K562 (cell line): ENCODE data around the gene PPARG. TPM values are rescaled to one million over a fixed set of nuclear protein-coding genes. Genes with fewer than 3 reads are reported as not detected.

Source experiments
- ATAC-seq: fragments of 200-7000 bp; cut with Tn5 transposase; 3 replicates; pipeline ENCODE4 v1.9.1; 2020; ENCODE audit warnings: moderate library complexity
- BruUV-seq: library from RNA; stranded (reverse); fragments of 400-500 nt; replicated peaks from 2 replicates; lab custom pipeline; 2021; lab: Mats Ljungman, UMichigan
- CTCF ChIA-PET: fragments of 300-600 bp; formaldehyde crosslinking; extraction: SDS; loops from one replicate; lab custom pipeline; 2021; ENCODE audit warnings: low intra/inter-chr PET ratio; lab: Yijun Ruan, JAX
- POLR2A ChIA-PET: fragments of 300-600, 350-650 bp; sonication (Branson Sonifier 250); formaldehyde crosslinking; extraction: SDS; loops from one replicate; lab custom pipeline; 2021; ENCODE audit warnings: antibody characterized with exemption, inconsistent platforms; lab: Yijun Ruan, JAX
- DNase-seq, 4 experiments: peaks; one replicate each; pipeline versions ENCODE4 v3.0.0 to v3.0.0-alpha.2; 2011 to 2018; ENCODE audit warnings: low spot score in 3 of 4, mixed read lengths in 3 of 4; ENCODE audit errors: extremely low read depth in 1 of 4
- FAIRE-seq: peaks from 2 replicates; lab custom pipeline; 2011; peaks lifted over from hg19 to GRCh38; lab: Jason Lieb, UNC
- H2AFZ ChIP-seq: 2 replicates; pipeline ENCODE4 v1.6.0; 2011; ENCODE audit warnings: low read depth, low read length, control low read depth, inconsistent platforms
- H3K27ac ChIP-seq: fragments of 200-600 bp; 3 replicates; pipeline ENCODE4 v1.8.0; 2011; ENCODE audit warnings: low read depth, mild to moderate bottlenecking, control low read depth, inconsistent platforms, low read length, moderate library complexity, mixed read lengths; ENCODE audit errors: extremely low read depth
- H3K27me3 ChIP-seq, 2 experiments: fragments of 300-600 bp in 1 of 2; 2 replicates in 1 of 2; 3 replicates in 1 of 2; pipeline versions ENCODE4 v1.6.0 to v1.8.0; 2011; ENCODE audit warnings: inconsistent platforms in 2 of 2, low read length in 2 of 2, mild to moderate bottlenecking in 1 of 2, mixed read lengths in 1 of 2, moderate library complexity in 1 of 2; ENCODE audit not compliant: control insufficient read depth in 2 of 2, insufficient read depth in 2 of 2
- H3K36me3 ChIP-seq: fragments of 300-600 bp; 3 replicates; pipeline ENCODE4 v1.8.0; 2011; ENCODE audit warnings: mild to moderate bottlenecking, low read length, inconsistent platforms; ENCODE audit not compliant: control insufficient read depth, insufficient read depth
- H3K4me1 ChIP-seq, 2 experiments: fragments of 200-600 bp in 1 of 2; replicated peaks in 1 of 2; 2 replicates in 1 of 2; 3 replicates in 1 of 2; pipeline versions ENCODE4 v1.5.1 to v1.8.0; 2011; ENCODE audit warnings: inconsistent platforms in 2 of 2, low read length in 2 of 2, mild to moderate bottlenecking in 1 of 2, mixed read lengths in 1 of 2, moderate library complexity in 1 of 2; ENCODE audit not compliant: control insufficient read depth in 2 of 2, insufficient read depth in 2 of 2
- H3K4me2 ChIP-seq: 2 replicates; pipeline ENCODE4 v1.6.1; 2011; ENCODE audit warnings: low read length, control low read depth, inconsistent platforms, mixed read lengths; ENCODE audit not compliant: insufficient read depth
- H3K4me3 ChIP-seq: fragments of 200-600 bp; sonication (generic), shearing (Covaris generic); 2 replicates; pipeline ENCODE4 v1.5.1; 2016; ENCODE audit warnings: control low read depth, inconsistent platforms
- H3K79me2 ChIP-seq: fragments of 200-600 bp; 3 replicates; pipeline ENCODE4 v1.8.0; 2011; ENCODE audit warnings: low read length, inconsistent platforms; ENCODE audit not compliant: control insufficient read depth, insufficient read depth
- H3K9ac ChIP-seq, 2 experiments: 2 replicates each; pipeline versions ENCODE4 v1.6.0 to v1.6.1; 2011; ENCODE audit warnings: low read depth in 2 of 2, low read length in 2 of 2, control low read depth in 1 of 2, inconsistent platforms in 1 of 2, mild to moderate bottlenecking in 1 of 2, mixed read lengths in 1 of 2; ENCODE audit not compliant: insufficient read depth in 1 of 2
- H3K9me1 ChIP-seq: one replicate; pipeline ENCODE4 v1.6.0; 2011; ENCODE audit warnings: inconsistent platforms, mild to moderate bottlenecking, low read length, moderate library complexity; ENCODE audit not compliant: control insufficient read depth, insufficient read depth
- H3K9me3 ChIP-seq: replicated peaks from 2 replicates; pipeline ENCODE4 v1.5.1; 2011; ENCODE audit warnings: low read depth, low read length, inconsistent platforms; ENCODE audit not compliant: control insufficient read depth, insufficient read depth
- H4K20me1 ChIP-seq: replicated peaks from 2 replicates; pipeline ENCODE4 v1.6.1; 2011; ENCODE audit warnings: low read length, inconsistent platforms, mixed read lengths; ENCODE audit not compliant: control insufficient read depth, insufficient read depth
- BACH1 ChIP-seq: fragments of 200-800 bp; sonication (Bioruptor generic); IDR thresholded peaks from 2 replicates; pipeline ENCODE4 v1.6.1; 2016; ENCODE audit warnings: missing genetic modification characterization, missing compliant biosample characterization
- C11orf30 ChIP-seq: fragments of 450-650 bp; IDR thresholded peaks from 2 replicates; pipeline ENCODE4 v1.6.1; 2016; ENCODE audit warnings: low read depth, mild to moderate bottlenecking
- ERF ChIP-seq: fragments of 450-650 bp; formaldehyde crosslinking; IDR thresholded peaks from 2 replicates; pipeline ENCODE4 v1.4.0; 2020; ENCODE audit warnings: mild to moderate bottlenecking, mixed read lengths
- KDM2B ChIP-seq: fragments of 250-450 bp; sonication (Bioruptor Pico); IDR thresholded peaks from 2 replicates; pipeline ENCODE4 v1.8.0; 2021; ENCODE audit warnings: mild to moderate bottlenecking, moderate library complexity
- RBM22 ChIP-seq: fragments of 200-400 bp; formaldehyde crosslinking; IDR thresholded peaks from 2 replicates; pipeline ENCODE4 v1.6.1; 2018; ENCODE audit warnings: low read length, low read depth; ENCODE audit not compliant: poor library complexity, severe bottlenecking
- SIX5 ChIP-seq, 2 experiments: IDR thresholded peaks; 2 replicates each; pipeline ENCODE4 v1.6.1; 2011; ENCODE audit warnings: low read length in 2 of 2, borderline replicate concordance in 1 of 2, low read depth in 1 of 2, mild to moderate bottlenecking in 1 of 2, moderate library complexity in 1 of 2; ENCODE audit not compliant: insufficient read depth in 1 of 2
- SMARCA5 ChIP-seq: fragments of 450-650 bp; IDR thresholded peaks from 2 replicates; pipeline ENCODE4 v1.6.1; 2016
- STAG1 ChIP-seq: sonication (generic); formaldehyde crosslinking; IDR thresholded peaks from 2 replicates; pipeline ENCODE4 v1.5.0; 2020; ENCODE audit warnings: missing genetic modification reagents, borderline replicate concordance
- TAF9B ChIP-seq: fragments of 450-650 bp; IDR thresholded peaks from 2 replicates; pipeline ENCODE4 v1.6.1; 2018; ENCODE audit warnings: mild to moderate bottlenecking; ENCODE audit not compliant: partially characterized antibody
- TRIM24 ChIP-seq, 2 experiments: fragments of 450-650 bp; IDR thresholded peaks; 2 replicates each; pipeline ENCODE4 v1.6.1; 2016
- TRIM28 ChIP-seq: fragments of 450-650 bp; IDR thresholded peaks from 2 replicates; pipeline ENCODE4 v1.6.1; 2017
- YY1 ChIP-seq, 3 experiments: IDR thresholded peaks; 2 replicates each; pipeline ENCODE4 v1.6.1; 2011; ENCODE audit warnings: low read length in 2 of 3, mild to moderate bottlenecking in 2 of 3, moderate library complexity in 2 of 3, borderline replicate concordance in 1 of 3, control low read depth in 1 of 3, low read depth in 1 of 3; ENCODE audit not compliant: insufficient read depth in 3 of 3, insufficient replicate concordance in 2 of 3, control insufficient read depth in 1 of 3, insufficient read length in 1 of 3; ENCODE audit errors: extremely low read depth in 1 of 3
- WGBS: fragments of 100-300 bp; shearing (Covaris generic); methylation state at CpG from one replicate; pipeline ENCODE4 v1.1.6; 2016; ENCODE audit warnings: low coverage, mixed read lengths; ENCODE audit not compliant: insufficient coverage; ENCODE audit errors: missing lambda C conversion rate; 5-methylcytosine and 5-hydroxymethylcytosine counted together
- in situ Hi-C: fragments of 300-500 bp; cut with MboI; formaldehyde crosslinking; loops from 4 replicates; pipeline ENCODE4 v1.15.0; 2018; ENCODE audit warnings: inconsistent platforms, mixed read lengths
- intact Hi-C: fragments of 100-400 bp; cut with micrococcal nuclease; formaldehyde crosslinking; loops from 2 replicates; pipeline ENCODE4 v1.14.2; 2022
- polyA plus RNA-seq, 8 experiments: library from polyadenylated mRNA; depleted of rRNA in 4 of 8; stranded (reverse) in 5 of 8; unstranded in 3 of 8; fragments of >200 nt; fragmentation: Nextera tagmentation in 2 of 8; fragmentation: Illumina TruSeq in 1 of 8; extraction: Ambion mirVana in 2 of 8; extraction: Trizol in 1 of 8; gene quantifications; 2 replicates each; pipeline versions ENCODE4 v1.2.1 to v1.2.3, GENCODE V29; 2011 to 2014; ENCODE audit warnings: inconsistent platforms in 1 of 8, missing spikeins in 1 of 8
- total RNA-seq, 7 experiments: library from RNA; depleted of rRNA in 6 of 7; stranded (reverse); fragments of >200 nt in 6 of 7; fragmentation: Illumina TruSeq in 2 of 7; extraction: Trizol in 2 of 7; gene quantifications; 2 replicates each; pipeline versions ENCODE4 v1.2.1 to v1.2.3, GENCODE V29; 2011 to 2021; ENCODE audit warnings: low replicate concordance in 1 of 7

Gene PPARG
- total and polyA plus RNA-seq, 9 of the 15 experiments (the other 6 are each of a cell fraction or from before 2014, with no cell fraction given), result not detected

- Histone ChIP-seq H2AFZ (no peak overlapping the region), H3K4me2 (no peak overlapping the region), H3K9ac (no peak overlapping the region), H3K36me3 (no peaks in the 10 kb centered on the region), H3K4me1 (no peaks in the 10 kb centered on the region), H3K27me3 (peaks cover 28 to 35% of the 10 kb centered on the region in 2 experiments), H4K20me1 (no peaks in the 10 kb centered on the region), H3K9me1 (no peaks in the 10 kb centered on the region), H3K79me2 (no peaks in the 10 kb centered on the region), H3K9me3 (no peaks in the 10 kb centered on the region), H3K27ac (no peak overlapping the region), H3K4me3 (no peak overlapping the region)
- ChIA-PET CTCF (no interaction called here), POLR2A (no interaction called here)
- WGBS, result 0% methylated on average over 4 of the region's 4 CpGs
- in situ Hi-C loops (no loop called here), intact Hi-C loops (no loop called here)
- no peak for TF ChIP-seq RBM22
- TF ChIP-seq TAF9B, result no peak
- TF ChIP-seq TRIM28, result no peak
- TF ChIP-seq TRIM24 (IDR thresholded peaks at IDR 0.05), result no peak
- no peak for TF ChIP-seq KDM2B (CRISPR knock-in tag)
- TF ChIP-seq YY1 (IDR thresholded peaks at IDR 0.05; ENCODE audit: borderline replicate concordance in 1 of 3, control insufficient read depth in 1 of 3, extremely low read depth in 1 of 3, insufficient read depth in 3 of 3, insufficient read length in 1 of 3, insufficient replicate concordance in 2 of 3, low read depth in 1 of 3, low read length in 2 of 3), result no peak
- TF ChIP-seq C11orf30, result no peak
- no peak for TF ChIP-seq SMARCA5
- no peak for TF ChIP-seq SIX5 (IDR thresholded peaks at IDR 0.05; ENCODE audit: borderline replicate concordance in 1 of 2, insufficient read depth in 1 of 2, low read depth in 1 of 2, low read length in 2 of 2)
- no peak for TF ChIP-seq ERF (CRISPR knock-in tag)
- TF ChIP-seq STAG1 (CRISPR knock-in tag), result no peak
- TF ChIP-seq BACH1 (tag), result no peak
- FAIRE-seq (no peak), DNase-seq (no peak), ATAC-seq (no peak)
- no TSS peak for BruUV-seq
These were observed 134.3 kb downstream of the PPARG start for GRCh38 chr3:12423131-12423530.
